Measurements from ENCODE around the gene ZNF267.

- TF ChIP-seq CTCF (IDR thresholded peaks at IDR 0.05): no peak
- TF ChIP-seq POLR2A (IDR thresholded peaks at IDR 0.05): no peak
These were observed 6.3 kb downstream of the ZNF267 start for GRCh38 chr16:31879937-31880321.

All from thyroid gland (tissue), 4 donors.